ENCODE measurements around the gene FAM156A. TPM values are rescaled to one million over a fixed set of nuclear protein-coding genes. Genes with fewer than 3 reads are reported as not detected.

Gene FAM156A
- total and polyA plus RNA-seq, 2 of the 4 experiments (the other 2 are of a cell fraction), result 7.5 to 39.2 TPM

- intact Hi-C loops (cut with micrococcal nuclease), result no loop called here
- no peak overlapping the region for H2AK9ac ChIP-seq (replicated peaks; ENCODE audit: low read depth, low read length, poor library complexity)
- no peak overlapping the region for H2AFZ ChIP-seq (replicated peaks; ENCODE audit: low read length, poor library complexity)
- peaks cover 51% of the 10 kb centered on the region for H3K27me3 ChIP-seq (ENCODE audit: control insufficient read depth, insufficient read depth, low read length)
- no peak overlapping the region for H4K5ac ChIP-seq (ENCODE audit: low read depth, low read length)
- H3K4ac ChIP-seq (ENCODE audit: low read depth, low read length), result no peak overlapping the region
- no peak overlapping the region for H3K9ac ChIP-seq (ENCODE audit: low read depth, low read length)
- POLR2A ChIA-PET (ENCODE audit: unreplicated experiment), result no interaction called here
- no peaks in the 10 kb centered on the region for H3K36me3 ChIP-seq (ENCODE audit: control insufficient read depth, insufficient read depth, low read length)
- H2AK5ac ChIP-seq (ENCODE audit: low read depth, low read length), result no peak overlapping the region
- CTCF ChIA-PET, result no interaction called here
- no peak overlapping the region for H3K56ac ChIP-seq (ENCODE audit: extremely low read depth, insufficient read depth, low read length)
- peaks cover 9% of the 10 kb centered on the region; the same call in 1 of the 2 replicates for H3K9me3 ChIP-seq (ENCODE audit: control insufficient read depth, insufficient read depth, low read length)
- TF ChIP-seq CEBPB (IDR thresholded peaks at IDR 0.05; ENCODE audit: low read depth, low read length) (no peak), USF2 (IDR thresholded peaks at IDR 0.05; ENCODE audit: low read depth, low read length) (no peak), SMC3 (IDR thresholded peaks at IDR 0.05; ENCODE audit: low read depth, low read length) (no peak), RCOR1 (IDR thresholded peaks at IDR 0.05; ENCODE audit: insufficient replicate concordance, low read length) (no peak), RFX5 (IDR thresholded peaks at IDR 0.05; ENCODE audit: low read depth, low read length) (no peak), CHD1 (IDR thresholded peaks at IDR 0.05; ENCODE audit: low read depth, low read length) (no peak), RAD21 (IDR thresholded peaks at IDR 0.05; ENCODE audit: low read length) (no peak)
- no CpG with 5 or more reads among the region's 4 CpGs for WGBS, 2 experiments (ENCODE audit: extremely low coverage in 2 of 2, insufficient read length in 1 of 2)
- H2BK20ac ChIP-seq (ENCODE audit: low read depth, low read length), result no peak overlapping the region
- no TSS peak for BruUV-seq (replicated peaks)
- DNase-seq, result no peak
- no peaks in the 10 kb centered on the region for H3K79me1 ChIP-seq (ENCODE audit: low read depth in 1 of 2, low read length in 2 of 2)
- no peaks in the 10 kb centered on the region for H3K9me1 ChIP-seq (ENCODE audit: insufficient read depth, low read length)
- H3K27ac ChIP-seq (ENCODE audit: insufficient read depth, low read length), result no peak overlapping the region
- dilution Hi-C loops (cut with HindIII; ENCODE audit: low sequenced_read_pairs, unreplicated experiment), result no loop called here
- no peak overlapping the region for H3K18ac ChIP-seq (ENCODE audit: low read depth, low read length)
- no peaks in the 10 kb centered on the region for H4K20me1 ChIP-seq (ENCODE audit: insufficient read depth, low read length)
- H2BK5ac ChIP-seq (ENCODE audit: low read depth, low read length, poor library complexity, severe bottlenecking), result no peak overlapping the region
- in situ Hi-C loops (cut with MboI; ENCODE audit: low sequenced_read_pairs), result no loop called here
- no peak overlapping the region for H4K91ac ChIP-seq (ENCODE audit: insufficient read depth, low read depth, low read length)
- no peak overlapping the region for H3K4me3 ChIP-seq (ENCODE audit: insufficient read depth, low read depth, low read length)
- no peak overlapping the region for H3K4me2 ChIP-seq (ENCODE audit: low read depth, low read length)
- H2BK15ac ChIP-seq (ENCODE audit: low read depth, low read length), result no peak overlapping the region
- no peak overlapping the region for H2BK120ac ChIP-seq (ENCODE audit: low read depth, low read length)
- no peak for ATAC-seq (ENCODE audit: low read depth)
- H3K14ac ChIP-seq (replicated peaks; ENCODE audit: low read depth, low read length), result no peak overlapping the region
- no peak overlapping the region for H4K8ac ChIP-seq (ENCODE audit: low read depth in 2 of 2, low read length in 2 of 2)
- no peak overlapping the region for H3K23ac ChIP-seq (ENCODE audit: low read depth, low read length)
- H3K4me1 ChIP-seq (ENCODE audit: control insufficient read depth, insufficient read depth, low read length), result no peaks in the 10 kb centered on the region
Measured at GRCh38 chrX:53004038-53004437, 45.7 kb upstream of the FAM156A start.

All from IMR-90 (cell line).